Activated CD8-positive, alpha-beta memory T cell treated with anti-CD3 and anti-CD28 coated beads for 36 hours (primary cell): ENCODE results near the gene PITX2. TPM values are rescaled to one million over a fixed set of nuclear protein-coding genes. Genes with fewer than 3 reads are reported as not detected.

Experiments
- CTCF ChIA-PET: fragments of 350-600 bp; sonication (Branson Sonifier 250); formaldehyde crosslinking; loops from one replicate; lab custom pipeline; 2021; ENCODE audit warnings: antibody characterized with exemption; lab: Charles Lee
- POLR2A ChIA-PET: fragments of 350-600 bp; sonication (Branson Sonifier 250); formaldehyde crosslinking; loops from one replicate; lab custom pipeline; 2021; ENCODE audit warnings: antibody characterized with exemption; lab: Charles Lee
- total RNA-seq, 2 experiments: library from RNA; stranded (reverse); gene quantifications; one replicate each; pipeline ENCODE4 v1.2.3, GENCODE V29; 2021

PITX2 gene
- total RNA-seq, 2 experiments from 2014 or later = not detected

GRCh38 chr4:110637408-110638088 is 14.7 kb upstream of the PITX2 start:
- POLR2A ChIA-PET = no interaction called here

GRCh38 chr4:110636680-110637407 is 14.0 kb upstream of the PITX2 start:
- CTCF ChIA-PET = no interaction called here
- POLR2A ChIA-PET = no interaction called here

More at GRCh38 chr4:110637408-110638088, 14.7 kb upstream of the PITX2 start:
- CTCF ChIA-PET = no interaction called here

- CTCF ChIA-PET = no interaction called here
- POLR2A ChIA-PET = no interaction called here
These were observed 13.3 kb upstream of the PITX2 start for GRCh38 chr4:110636171-110636679.

GRCh38 chr4:110635163-110635865 is 12.4 kb upstream of the PITX2 start:
- CTCF ChIA-PET = no interaction called here
- POLR2A ChIA-PET = no interaction called here

GRCh38 chr4:110634350-110635162 is 11.7 kb upstream of the PITX2 start:
- ChIA-PET CTCF (no interaction called here), POLR2A (no interaction called here)

GRCh38 chr4:110633358-110634341 is 10.8 kb upstream of the PITX2 start:
- ChIA-PET CTCF (interaction anchor here (0.8 to 0.9 kb wide), 2 partner anchors 12 to 15 kb away, joined by 3 to 4 read pairs; no protein-coding TSS in a partner anchor), POLR2A (no interaction called here)

- POLR2A ChIA-PET = no interaction called here
- CTCF ChIA-PET = interaction anchor here (0.8 to 0.9 kb wide), 2 partner anchors 11 to 14 kb away, joined by 3 to 4 read pairs; no protein-coding TSS in a partner anchor
These were observed 9.9 kb upstream of the PITX2 start for GRCh38 chr4:110632506-110633357.

GRCh38 chr4:110631584-110632505 is 9.0 kb upstream of the PITX2 start:
- CTCF ChIA-PET = no interaction called here
- POLR2A ChIA-PET = no interaction called here

- ChIA-PET CTCF (no interaction called here), POLR2A (no interaction called here)
These were observed 8.0 kb upstream of the PITX2 start for GRCh38 chr4:110630688-110631402.

- POLR2A ChIA-PET = no interaction called here
- CTCF ChIA-PET = no interaction called here
These were observed 7.2 kb upstream of the PITX2 start for GRCh38 chr4:110629780-110630687.

GRCh38 chr4:110629214-110629754 is 6.4 kb upstream of the PITX2 start:
- CTCF ChIA-PET = no interaction called here
- POLR2A ChIA-PET = no interaction called here

GRCh38 chr4:110628663-110629213 is 5.9 kb upstream of the PITX2 start:
- ChIA-PET CTCF (no interaction called here), POLR2A (no interaction called here)

GRCh38 chr4:110627977-110628662 is 5.2 kb upstream of the PITX2 start:
- CTCF ChIA-PET = no interaction called here
- POLR2A ChIA-PET = no interaction called here
